ENCODE measurements around the gene CFTR.
A peak's percentile ranks its signal among the peaks of the same experiment; 100 is the strongest.

The CFTR gene

GRCh38 chr7:117656806-117657205 is 177.0 kb downstream of the CFTR start:
- DNase-seq, result no peak

- DNase-seq, result no peak
These were observed 179.7 kb downstream of the CFTR start for GRCh38 chr7:117659531-117660011.

GRCh38 chr7:117661328-117661727 is 181.5 kb downstream of the CFTR start:
- no peak for DNase-seq

- DNase-seq, result no peak
These were observed 184.2 kb downstream of the CFTR start for GRCh38 chr7:117664047-117664446.

- no peak for DNase-seq
These were observed 185.5 kb downstream of the CFTR start for GRCh38 chr7:117665368-117665767.

GRCh38 chr7:117666031-117666430 is 186.2 kb downstream of the CFTR start:
- no peak for DNase-seq

- no peak for DNase-seq
These were observed 186.9 kb downstream of the CFTR start for GRCh38 chr7:117666689-117667088.

GRCh38 chr7:117667456-117667855 is 187.6 kb downstream of the CFTR start:
- no peak for DNase-seq

GRCh38 chr7:117669818-117670217 is 190.0 kb downstream of the CFTR start:
- DNase-seq, result no peak

- no peak for DNase-seq
These were observed 192.6 kb downstream of the CFTR start for GRCh38 chr7:117672453-117672852.

- no peak for DNase-seq
These were observed 193.5 kb downstream of the CFTR start for GRCh38 chr7:117673367-117673766.

GRCh38 chr7:117673839-117674238 is 194.0 kb downstream of the CFTR start:
- peak in 1 of 3 donors; percentile 22 for DNase-seq

- no peak for DNase-seq
These were observed 194.8 kb downstream of the CFTR start for GRCh38 chr7:117674617-117675016.

- no peak for DNase-seq
These were observed 195.9 kb downstream of the CFTR start for GRCh38 chr7:117675497-117676435.

GRCh38 chr7:117679120-117679519 is 199.3 kb downstream of the CFTR start:
- DNase-seq, result no peak

GRCh38 chr7:117682681-117683385 is 203.0 kb downstream of the CFTR start:
- DNase-seq, result no peak

- no peak for DNase-seq
These were observed 203.8 kb downstream of the CFTR start for GRCh38 chr7:117683430-117684175.

GRCh38 chr7:117685795-117686194 is 206.0 kb downstream of the CFTR start:
- DNase-seq, result no peak

- DNase-seq, result no peak
These were observed 206.6 kb downstream of the CFTR start for GRCh38 chr7:117686311-117686935.

GRCh38 chr7:117688126-117688525 is 208.3 kb downstream of the CFTR start:
- DNase-seq, result no peak

- no peak for DNase-seq
These were observed 209.6 kb downstream of the CFTR start for GRCh38 chr7:117689406-117689805.

GRCh38 chr7:117690147-117690546 is 210.3 kb downstream of the CFTR start:
- no peak for DNase-seq

- DNase-seq, result no peak
These were observed 212.5 kb downstream of the CFTR start for GRCh38 chr7:117692338-117692737.

Measured in suppressor macrophage treated with lipopolysaccharide for 1 hour (primary cell).